ENCODE data around the gene ANKRD35. TPM values are rescaled to one million over a fixed set of nuclear protein-coding genes. Genes with fewer than 3 reads are reported as not detected.

ANKRD35 gene
- total RNA-seq, 1 experiment from 2014 or later: not detected

DNA sequence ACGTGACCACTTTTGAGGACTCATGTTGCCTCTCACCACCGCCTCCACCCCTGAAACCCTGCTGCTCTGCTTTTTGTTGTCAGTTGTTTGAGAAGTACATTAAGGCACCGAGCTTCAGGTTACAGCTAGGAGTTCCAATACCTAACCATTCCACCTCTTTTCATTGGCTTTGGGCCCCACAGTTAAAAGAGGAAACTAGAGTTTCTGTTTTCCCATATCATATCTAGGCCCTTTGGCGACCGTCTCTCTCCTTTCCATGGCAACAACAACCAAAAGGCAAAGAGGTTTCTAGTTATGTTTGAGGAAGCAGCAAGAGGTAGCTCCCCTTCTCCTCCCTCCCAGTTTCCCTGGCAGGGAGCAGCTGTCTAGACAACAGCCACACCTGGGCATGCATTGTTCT, 5.9 kb downstream of the ANKRD35 start:
- ChIA-PET CTCF (interaction anchor here (0.7 to 7.2 kb wide), 8 partner anchors 12 to 99 kb away, joined by 3 to 98 read pairs (median 4); partner anchors contain the start of genes ITGA10, NUDT17 and PIAS3), POLR2A (interaction anchor here (0.8 to 3.7 kb wide), 8 partner anchors 9 to 56 kb away, joined by 3 to 39 read pairs (median 8); partner anchors contain the start of genes PEX11B, PIAS3, POLR3C and RBM8A)
- Mint-ChIP-seq H3K27me3 (ENCODE audit: insufficient read depth, unreplicated experiment) (peaks cover 2% of the 10 kb centered on the region), H3K36me3 (ENCODE audit: insufficient read depth, unreplicated experiment) (no peaks in the 10 kb centered on the region), H3K9me3 (ENCODE audit: unreplicated experiment) (no peaks in the 10 kb centered on the region), H3K4me1 (ENCODE audit: insufficient read depth, unreplicated experiment) (peaks cover 28% of the 10 kb centered on the region), H3K4me3 (ENCODE audit: unreplicated experiment) (no peak overlapping the region), H3K27ac (ENCODE audit: low read depth, unreplicated experiment) (no peak overlapping the region)
- no peak for DNase-seq (ENCODE audit: unreplicated experiment)
- BruUV-seq (replicated peaks): no TSS peak
- intact Hi-C loops (cut with micrococcal nuclease): no loop called here
- TF ChIP-seq, protein P1, sequence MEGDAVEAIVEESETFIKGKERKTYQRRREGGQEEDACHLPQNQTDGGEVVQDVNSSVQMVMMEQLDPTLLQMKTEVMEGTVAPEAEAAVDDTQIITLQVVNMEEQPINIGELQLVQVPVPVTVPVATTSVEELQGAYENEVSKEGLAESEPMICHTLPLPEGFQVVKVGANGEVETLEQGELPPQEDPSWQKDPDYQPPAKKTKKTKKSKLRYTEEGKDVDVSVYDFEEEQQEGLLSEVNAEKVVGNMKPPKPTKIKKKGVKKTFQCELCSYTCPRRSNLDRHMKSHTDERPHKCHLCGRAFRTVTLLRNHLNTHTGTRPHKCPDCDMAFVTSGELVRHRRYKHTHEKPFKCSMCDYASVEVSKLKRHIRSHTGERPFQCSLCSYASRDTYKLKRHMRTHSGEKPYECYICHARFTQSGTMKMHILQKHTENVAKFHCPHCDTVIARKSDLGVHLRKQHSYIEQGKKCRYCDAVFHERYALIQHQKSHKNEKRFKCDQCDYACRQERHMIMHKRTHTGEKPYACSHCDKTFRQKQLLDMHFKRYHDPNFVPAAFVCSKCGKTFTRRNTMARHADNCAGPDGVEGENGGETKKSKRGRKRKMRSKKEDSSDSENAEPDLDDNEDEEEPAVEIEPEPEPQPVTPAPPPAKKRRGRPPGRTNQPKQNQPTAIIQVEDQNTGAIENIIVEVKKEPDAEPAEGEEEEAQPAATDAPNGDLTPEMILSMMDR (IDR thresholded peaks at IDR 0.05; ENCODE audit: unreplicated experiment): no peak

DNA sequence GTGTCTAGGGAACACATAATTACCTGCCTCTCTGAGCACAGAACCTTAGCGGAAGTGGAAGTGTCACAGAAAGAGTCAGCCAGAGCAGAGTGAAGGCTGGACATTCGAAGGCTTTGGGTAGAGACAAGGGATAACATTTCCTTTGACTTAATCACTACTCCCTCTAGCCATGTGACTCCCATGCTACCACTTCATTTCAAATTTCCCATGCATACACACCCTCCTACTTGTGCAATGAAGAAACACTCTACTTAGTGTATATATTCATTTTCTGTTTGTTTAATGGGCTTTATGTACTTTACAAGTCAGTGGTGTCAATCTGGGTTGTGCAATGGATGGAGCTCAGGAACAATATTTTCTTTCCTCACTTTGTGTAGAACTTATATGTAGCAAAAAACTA, 6.9 kb downstream of the ANKRD35 start:
- CTCF ChIA-PET: interaction anchor here (0.7 to 7.2 kb wide), 7 partner anchors 13 to 98 kb away, joined by 3 to 98 read pairs (median 9); partner anchors contain the start of genes ITGA10, NUDT17 and PIAS3
- Mint-ChIP-seq H3K9me3 (ENCODE audit: unreplicated experiment) (no peaks in the 10 kb centered on the region), H3K36me3 (ENCODE audit: insufficient read depth, unreplicated experiment) (no peaks in the 10 kb centered on the region), H3K27me3 (ENCODE audit: insufficient read depth, unreplicated experiment) (no peaks in the 10 kb centered on the region), H3K27ac (ENCODE audit: low read depth, unreplicated experiment) (peak overlapping the region; percentile 50), H3K4me3 (ENCODE audit: unreplicated experiment) (no peak overlapping the region), H3K4me1 (ENCODE audit: insufficient read depth, unreplicated experiment) (peaks cover 26% of the 10 kb centered on the region)
- TF ChIP-seq, protein P1 (IDR thresholded peaks at IDR 0.05; ENCODE audit: unreplicated experiment): no peak
- POLR2A ChIA-PET: interaction anchor here (1.1 to 3.7 kb wide), 5 partner anchors 13 to 55 kb away, joined by 3 to 39 read pairs (median 8); partner anchors contain the start of genes PIAS3, POLR3C, RBM8A and RNF115
- BruUV-seq (replicated peaks): no TSS peak
- intact Hi-C loops (cut with micrococcal nuclease): no loop called here
- peak; percentile 64 for DNase-seq (ENCODE audit: unreplicated experiment)

DNA sequence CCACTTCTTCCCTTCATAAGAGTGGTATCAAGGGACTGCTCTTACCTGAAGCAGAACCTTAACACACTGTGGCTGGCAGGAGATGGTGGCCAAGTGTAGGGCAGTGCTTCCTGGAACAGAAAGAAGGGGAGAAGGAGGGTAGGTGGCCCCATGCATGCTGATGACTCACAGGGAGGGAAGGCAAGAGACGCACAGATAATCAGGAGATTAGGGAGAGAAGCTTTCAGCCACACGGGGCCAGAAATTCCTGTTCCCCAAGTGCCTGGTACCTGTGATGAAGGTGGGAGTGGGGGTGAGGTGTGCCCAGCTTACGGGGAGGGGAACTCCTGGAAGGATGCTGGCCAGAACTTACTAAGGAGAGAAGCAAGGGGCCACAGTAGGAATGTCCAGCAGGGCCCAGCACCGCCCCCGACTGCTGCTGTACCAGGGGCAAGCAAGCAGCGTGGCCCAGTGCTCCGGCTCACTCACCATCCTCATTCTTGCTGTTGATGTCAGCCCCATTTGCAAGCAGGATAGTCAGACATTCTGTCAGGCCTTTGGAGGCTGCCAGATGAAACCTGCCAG, 7.7 kb downstream of the ANKRD35 start:
- TF ChIP-seq, protein P1 (IDR thresholded peaks at IDR 0.05; ENCODE audit: unreplicated experiment): no peak
- H3K4me3 Mint-ChIP-seq (ENCODE audit: unreplicated experiment): no peak overlapping the region
- H3K4me1 Mint-ChIP-seq (ENCODE audit: insufficient read depth, unreplicated experiment): peaks cover 26% of the 10 kb centered on the region
- H3K27me3 Mint-ChIP-seq (ENCODE audit: insufficient read depth, unreplicated experiment): no peaks in the 10 kb centered on the region
- intact Hi-C loops (cut with micrococcal nuclease): no loop called here
- H3K36me3 Mint-ChIP-seq (ENCODE audit: insufficient read depth, unreplicated experiment): no peaks in the 10 kb centered on the region
- ChIA-PET POLR2A (interaction anchor here (1.1 to 3.7 kb wide), 4 partner anchors 14 to 50 kb away, joined by 3 to 39 read pairs (median 13); partner anchors contain the start of genes PIAS3 and RBM8A), CTCF (interaction anchor here (1.9 to 7.2 kb wide), 4 partner anchors 14 to 32 kb away, joined by 9 to 98 read pairs (median 36); partner anchors contain the start of genes ITGA10, NUDT17 and PIAS3)
- no peak overlapping the region for H3K27ac Mint-ChIP-seq (ENCODE audit: low read depth, unreplicated experiment)
- BruUV-seq (replicated peaks): no TSS peak
- DNase-seq (ENCODE audit: unreplicated experiment): peak; percentile 30
- no peaks in the 10 kb centered on the region for H3K9me3 Mint-ChIP-seq (ENCODE audit: unreplicated experiment)

DNA sequence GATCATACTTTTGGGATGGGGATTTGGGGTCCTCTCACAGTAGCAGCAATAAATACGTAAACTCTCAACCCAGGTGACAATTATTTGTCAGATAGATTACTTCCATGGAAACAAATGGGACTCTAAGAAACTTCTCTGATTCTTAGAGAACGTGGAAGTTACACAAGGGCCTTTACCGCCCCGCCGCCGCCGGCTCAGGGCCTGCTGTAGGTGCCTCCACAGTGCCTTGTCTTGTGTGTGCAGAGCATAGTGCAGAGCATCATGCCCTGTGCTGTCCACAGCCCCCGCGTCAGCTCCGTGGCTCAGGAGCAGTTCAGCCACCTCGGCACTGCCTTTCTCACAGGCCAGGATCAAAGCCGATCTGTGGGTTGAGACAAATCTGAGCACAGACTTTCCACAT, 11.0 kb downstream of the ANKRD35 start:
- no TSS peak for BruUV-seq (replicated peaks)
- CTCF ChIA-PET: interaction anchor here (1.2 to 4.5 kb wide), 3 partner anchors 15 to 29 kb away, joined by 4 to 19 read pairs (median 6); partner anchors contain the start of gene NUDT17
- intact Hi-C loops (cut with micrococcal nuclease): no loop called here
- Mint-ChIP-seq H3K4me3 (ENCODE audit: unreplicated experiment) (no peak overlapping the region), H3K9me3 (ENCODE audit: unreplicated experiment) (no peaks in the 10 kb centered on the region), H3K27ac (ENCODE audit: low read depth, unreplicated experiment) (no peak overlapping the region), H3K36me3 (ENCODE audit: insufficient read depth, unreplicated experiment) (no peaks in the 10 kb centered on the region), H3K27me3 (ENCODE audit: insufficient read depth, unreplicated experiment) (peaks cover 7% of the 10 kb centered on the region), H3K4me1 (ENCODE audit: insufficient read depth, unreplicated experiment) (peaks cover 16% of the 10 kb centered on the region)
- POLR2A ChIA-PET: interaction anchor here (0.5 kb wide), 1 partner anchor 35 kb away, joined by 3 read pairs; no protein-coding TSS in a partner anchor
- TF ChIP-seq, protein P1 (IDR thresholded peaks at IDR 0.05; ENCODE audit: unreplicated experiment): no peak
- DNase-seq (ENCODE audit: unreplicated experiment): no peak
